Suppressor macrophage treated with lipopolysaccharide for 4 hours (primary cell): Measurements from ENCODE around the gene TGFBI.

Experiments
- DNase-seq: peaks from one replicate; pipeline ENCODE4 v3.0.0-alpha.2; 2020

TGFBI gene

GRCh38 chr5:136051486-136052220 is 22.9 kb downstream of the TGFBI start:
- peak; percentile 53 for DNase-seq

DNA sequence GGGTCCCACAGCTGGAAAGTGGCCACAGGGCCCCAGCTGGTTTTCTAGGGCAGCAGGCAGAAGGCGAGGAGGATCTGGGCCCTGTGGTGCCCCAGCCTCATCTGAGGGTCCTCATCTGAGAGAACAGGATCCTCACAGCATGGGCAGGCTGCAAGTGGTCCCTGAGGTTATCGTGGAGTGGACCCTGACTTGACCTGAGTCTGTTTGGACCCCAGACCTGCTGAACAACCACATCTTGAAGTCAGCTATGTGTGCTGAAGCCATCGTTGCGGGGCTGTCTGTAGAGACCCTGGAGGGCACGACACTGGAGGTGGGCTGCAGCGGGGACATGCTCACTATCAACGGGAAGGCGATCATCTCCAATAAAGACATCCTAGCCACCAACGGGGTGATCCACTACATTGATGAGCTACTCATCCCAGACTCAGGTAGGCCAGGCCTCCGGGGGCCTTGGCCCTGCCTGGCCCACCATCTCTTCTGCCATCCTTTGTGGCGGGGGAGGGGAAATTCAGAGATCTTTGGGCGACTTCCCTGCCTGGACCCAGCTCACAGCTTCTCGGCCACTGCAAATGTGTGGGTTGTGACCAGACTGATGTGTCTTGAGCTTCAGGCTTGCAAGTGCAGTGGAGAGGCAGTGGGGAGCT is 24.0 kb downstream of the TGFBI start:
- DNase-seq: no peak

- DNase-seq: peak; percentile 64
These were observed 24.8 kb downstream of the TGFBI start for GRCh38 chr5:136053336-136054141.

DNA sequence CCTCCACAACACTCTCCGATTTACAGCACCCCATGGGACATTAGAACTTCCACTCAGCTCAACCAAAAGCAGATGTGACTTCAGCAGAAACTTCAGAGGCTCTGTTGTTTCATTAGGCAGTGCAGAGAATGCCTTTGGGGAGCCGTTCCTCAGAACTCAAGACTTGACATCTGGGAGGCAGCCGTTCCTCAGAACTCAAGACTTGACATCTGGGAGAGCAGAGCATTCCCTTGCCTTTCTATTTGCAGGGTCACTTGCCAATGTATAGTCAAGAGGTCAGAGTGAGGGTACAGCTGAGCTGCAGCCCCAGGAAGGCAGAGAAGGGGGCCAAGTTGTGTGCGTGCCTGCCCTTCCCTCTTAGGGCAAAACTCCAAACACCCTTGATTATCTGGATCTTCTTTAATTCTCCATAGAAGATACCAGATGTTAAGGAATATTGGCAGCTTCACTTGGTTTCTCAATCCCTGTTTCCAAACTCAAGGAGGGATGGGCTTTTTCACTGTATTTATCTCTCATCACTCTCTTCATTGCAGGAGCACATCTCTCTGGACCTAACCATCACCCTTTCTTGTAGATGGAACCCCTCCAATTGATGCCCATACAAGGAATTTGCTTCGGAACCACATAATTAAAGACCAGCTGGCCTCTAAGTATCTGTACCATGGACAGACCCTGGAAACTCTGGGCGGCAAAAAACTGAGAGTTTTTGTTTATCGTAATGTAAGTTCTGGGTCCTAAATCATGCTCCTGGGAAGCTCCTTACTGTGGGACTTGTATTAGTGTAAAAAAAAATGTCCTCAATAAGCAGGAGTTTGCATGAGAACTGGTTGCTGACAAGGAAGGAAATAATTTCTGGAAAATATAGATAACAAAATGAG is 25.6 kb downstream of the TGFBI start:
- DNase-seq: no peak

DNA sequence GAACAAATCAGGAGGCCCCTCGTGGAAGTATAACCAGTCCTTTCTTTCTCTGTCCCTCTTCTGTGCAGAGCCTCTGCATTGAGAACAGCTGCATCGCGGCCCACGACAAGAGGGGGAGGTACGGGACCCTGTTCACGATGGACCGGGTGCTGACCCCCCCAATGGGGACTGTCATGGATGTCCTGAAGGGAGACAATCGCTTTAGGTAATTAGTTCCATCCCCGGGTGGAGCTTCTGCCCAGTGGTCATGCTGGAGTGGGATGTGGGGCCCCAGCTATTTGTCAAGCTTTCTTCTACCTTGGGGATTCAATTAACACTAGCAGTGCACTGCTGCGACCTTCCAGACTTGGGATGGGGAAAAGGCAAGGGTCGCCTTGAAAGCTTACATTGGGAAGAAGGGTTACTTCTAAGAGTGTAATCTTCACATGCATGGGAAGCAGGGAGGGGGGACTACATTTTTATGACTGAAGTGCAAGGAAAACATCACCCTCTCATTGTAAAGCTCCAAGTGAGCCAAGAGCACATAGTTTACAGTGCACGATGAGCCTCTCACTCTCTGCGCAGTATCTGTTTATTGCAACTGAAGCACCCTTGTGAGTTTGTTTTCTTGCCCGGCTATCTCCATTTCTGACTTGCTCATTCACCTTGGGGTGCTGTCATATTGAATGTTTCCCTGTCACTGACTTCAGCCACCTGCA is 27.0 kb downstream of the TGFBI start:
- DNase-seq: no peak

- no peak for DNase-seq
These were observed 27.5 kb downstream of the TGFBI start for GRCh38 chr5:136056336-136056735.

DNA sequence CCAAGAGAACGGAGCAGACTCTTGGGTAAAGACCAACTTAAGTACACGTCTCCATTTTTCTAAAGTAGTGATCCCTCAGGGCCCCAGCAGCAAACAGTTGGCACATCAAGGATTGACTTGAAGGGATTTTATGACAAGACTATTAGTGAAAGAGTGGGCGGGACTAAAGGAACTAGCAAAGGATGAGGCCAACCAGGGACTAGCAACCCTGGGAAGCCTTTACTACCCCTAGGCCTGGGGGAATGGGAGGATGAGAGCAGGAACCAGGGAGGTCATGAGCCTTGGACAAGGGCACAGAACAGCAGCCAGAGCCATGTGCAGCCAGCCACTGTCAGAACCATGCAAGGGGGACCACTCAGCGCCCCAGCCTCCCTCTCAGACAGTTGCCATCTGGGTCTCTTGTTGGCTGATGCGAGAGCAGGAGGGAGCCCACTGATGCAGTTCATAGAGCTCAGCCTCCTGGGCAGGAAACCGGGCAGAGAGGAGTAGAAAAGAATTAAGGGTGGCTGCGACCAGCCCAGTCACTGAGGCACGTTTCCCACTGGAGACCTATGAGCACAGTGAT is 28.1 kb downstream of the TGFBI start:
- DNase-seq: no peak

GRCh38 chr5:136057401-136058038 is 28.7 kb downstream of the TGFBI start:
- no peak for DNase-seq

- DNase-seq: no peak
These were observed 29.5 kb downstream of the TGFBI start for GRCh38 chr5:136058039-136058971.

GRCh38 chr5:136058972-136059354 is 30.2 kb downstream of the TGFBI start:
- DNase-seq: no peak

DNA sequence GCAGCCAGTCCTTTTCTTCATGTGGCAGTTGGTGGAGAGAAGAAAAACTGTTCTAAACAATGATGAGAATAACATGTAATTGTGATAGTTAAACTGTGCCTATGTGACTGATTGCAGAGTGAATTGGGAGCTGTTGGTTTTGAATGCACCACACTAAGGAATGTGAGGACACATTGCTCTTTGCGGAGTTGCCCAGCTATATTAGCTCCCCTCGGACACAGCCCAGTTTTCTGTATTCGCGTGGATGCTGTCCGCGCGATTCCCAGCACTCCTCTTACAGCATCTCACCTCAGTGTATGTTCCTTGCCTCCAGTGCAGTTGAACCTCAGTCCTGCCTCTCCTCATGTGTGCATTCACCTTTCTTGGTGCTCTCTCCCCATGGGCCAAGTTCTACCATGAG is 32.2 kb downstream of the TGFBI start:
- DNase-seq: no peak

GRCh38 chr5:136061630-136062365 is 33.0 kb downstream of the TGFBI start:
- DNase-seq: no peak

DNA sequence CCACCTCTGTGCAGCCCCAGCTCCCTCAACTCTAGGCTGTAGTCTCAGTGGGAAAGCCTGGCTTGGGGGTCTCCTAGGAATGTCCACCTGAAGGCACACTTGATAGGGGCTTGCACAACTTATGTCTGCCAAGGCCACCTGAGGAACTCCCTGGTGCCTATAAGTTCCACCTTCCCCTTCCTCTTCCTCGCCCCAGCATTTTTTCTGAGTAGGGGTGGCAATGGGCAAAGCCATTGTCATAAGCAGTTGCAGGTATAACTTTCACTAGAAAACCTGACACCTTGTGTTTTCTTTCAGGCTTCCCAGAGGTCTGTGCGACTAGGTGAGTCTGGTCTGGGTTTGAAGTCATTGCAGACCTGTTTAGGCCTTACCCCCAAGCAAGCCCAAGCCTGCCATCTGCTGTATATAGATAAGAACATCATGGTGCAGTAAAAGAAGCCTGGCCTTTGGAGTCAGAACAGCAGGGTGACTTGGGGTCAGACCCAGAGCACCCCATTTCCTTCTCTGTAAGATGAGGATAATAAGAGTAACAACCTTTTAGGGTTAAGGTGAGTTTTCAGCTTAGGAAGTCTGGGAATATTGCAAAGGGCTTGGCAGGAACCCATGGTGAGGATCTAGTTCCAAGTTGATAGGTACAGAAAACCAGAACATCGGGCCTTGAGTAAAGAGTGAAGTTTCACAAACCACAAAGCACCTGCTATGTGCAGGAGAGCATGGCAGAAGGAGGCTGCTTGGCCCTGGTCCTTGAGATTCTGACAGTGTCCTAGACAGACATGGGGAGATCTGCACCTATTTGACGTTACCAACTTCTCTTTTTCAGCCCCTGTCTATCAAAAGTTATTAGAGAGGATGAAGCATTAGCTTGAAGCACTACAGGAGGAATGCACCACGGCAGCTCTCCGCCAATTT is 33.8 kb downstream of the TGFBI start:
- DNase-seq: peak; percentile 62

- no peak for DNase-seq
These were observed 35.1 kb downstream of the TGFBI start for GRCh38 chr5:136063778-136064465.

DNA sequence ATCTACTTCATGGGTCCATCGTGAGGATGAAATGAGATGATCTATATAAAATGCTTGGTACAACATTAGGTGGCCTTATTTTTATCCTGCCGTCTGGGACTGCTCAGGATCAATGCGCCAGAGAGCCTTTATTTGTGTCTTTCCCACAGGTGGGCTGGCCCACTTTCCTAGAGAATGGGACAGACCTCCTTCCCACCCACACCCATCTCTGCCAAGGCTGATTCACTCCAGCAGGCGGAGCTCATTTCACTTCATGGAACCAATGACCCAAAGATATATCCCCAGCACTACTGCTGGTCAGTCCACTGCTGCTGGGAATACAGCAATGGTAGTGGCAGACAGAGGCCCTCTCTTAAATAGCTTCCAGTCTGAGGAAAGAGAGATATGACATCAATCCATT is 35.7 kb downstream of the TGFBI start:
- DNase-seq: no peak

DNA sequence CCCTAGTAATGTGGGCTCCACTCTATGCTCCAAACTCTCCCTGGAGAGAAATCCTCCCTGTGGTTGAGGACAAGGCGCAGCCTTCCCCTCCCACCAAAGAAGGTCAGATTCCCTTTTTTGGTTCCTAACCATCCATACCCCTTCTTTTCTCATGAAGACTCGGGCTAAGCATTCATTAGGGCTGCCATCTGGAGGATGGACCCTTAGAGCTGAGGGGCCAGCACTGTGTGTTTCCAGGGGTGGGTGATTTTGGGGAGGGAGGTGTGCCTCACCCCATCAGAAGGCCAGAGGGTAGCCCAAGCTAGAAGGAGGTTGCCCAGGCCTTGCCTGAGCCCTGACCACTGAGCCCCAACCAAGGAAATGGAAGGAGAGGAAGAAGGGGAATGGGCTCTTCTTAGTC is 36.8 kb downstream of the TGFBI start:
- DNase-seq: no peak

- no peak for DNase-seq
These were observed 38.0 kb downstream of the TGFBI start for GRCh38 chr5:136066661-136067271.
